D721Med (cell line): ENCODE data around the gene ITPR2.

Source experiments
- DNase-seq: peaks from one replicate; pipeline ENCODE4 v3.0.0; 2011; ENCODE audit warnings: low spot score; ENCODE audit not compliant: insufficient read length
- FAIRE-seq: peaks from 2 replicates; lab custom pipeline; 2011; peaks lifted over from hg19 to GRCh38; lab: Jason Lieb, UNC
- TF ChIP-seq, protein P1 (sequence below): IDR thresholded peaks from 2 replicates; pipeline ENCODE4 v1.5.1; 2012; ENCODE audit warnings: mild to moderate bottlenecking, control low read depth; ENCODE audit not compliant: insufficient read depth; ENCODE audit errors: missing control alignments

Gene ITPR2

GRCh38 chr12:26744042-26744626 lies 88.9 kb downstream of the ITPR2 start:
- DNase-seq, result no peak
- FAIRE-seq, result no peak
- TF ChIP-seq, protein P1, sequence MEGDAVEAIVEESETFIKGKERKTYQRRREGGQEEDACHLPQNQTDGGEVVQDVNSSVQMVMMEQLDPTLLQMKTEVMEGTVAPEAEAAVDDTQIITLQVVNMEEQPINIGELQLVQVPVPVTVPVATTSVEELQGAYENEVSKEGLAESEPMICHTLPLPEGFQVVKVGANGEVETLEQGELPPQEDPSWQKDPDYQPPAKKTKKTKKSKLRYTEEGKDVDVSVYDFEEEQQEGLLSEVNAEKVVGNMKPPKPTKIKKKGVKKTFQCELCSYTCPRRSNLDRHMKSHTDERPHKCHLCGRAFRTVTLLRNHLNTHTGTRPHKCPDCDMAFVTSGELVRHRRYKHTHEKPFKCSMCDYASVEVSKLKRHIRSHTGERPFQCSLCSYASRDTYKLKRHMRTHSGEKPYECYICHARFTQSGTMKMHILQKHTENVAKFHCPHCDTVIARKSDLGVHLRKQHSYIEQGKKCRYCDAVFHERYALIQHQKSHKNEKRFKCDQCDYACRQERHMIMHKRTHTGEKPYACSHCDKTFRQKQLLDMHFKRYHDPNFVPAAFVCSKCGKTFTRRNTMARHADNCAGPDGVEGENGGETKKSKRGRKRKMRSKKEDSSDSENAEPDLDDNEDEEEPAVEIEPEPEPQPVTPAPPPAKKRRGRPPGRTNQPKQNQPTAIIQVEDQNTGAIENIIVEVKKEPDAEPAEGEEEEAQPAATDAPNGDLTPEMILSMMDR, result no peak

- FAIRE-seq (no peak), DNase-seq (no peak)
- TF ChIP-seq, protein P1, result no peak
Observed at GRCh38 chr12:26741584-26742227, 91.3 kb downstream of the ITPR2 start.

- TF ChIP-seq, protein P1, result no peak
- DNase-seq (no peak), FAIRE-seq (no peak)
Observed at GRCh38 chr12:26740991-26741390, 92.0 kb downstream of the ITPR2 start.

- DNase-seq (no peak), FAIRE-seq (no peak)
- TF ChIP-seq, protein P1, result no peak
Observed at GRCh38 chr12:26740348-26740747, 92.6 kb downstream of the ITPR2 start.

GRCh38 chr12:26737487-26738030 lies 95.4 kb downstream of the ITPR2 start:
- DNase-seq (no peak), FAIRE-seq (no peak)
- TF ChIP-seq, protein P1, result no peak

GRCh38 chr12:26736563-26737486 lies 96.2 kb downstream of the ITPR2 start:
- no peak for DNase-seq
- TF ChIP-seq, protein P1, result no peak
- no peak for FAIRE-seq
